A673 (cell line): ENCODE measurements around the gene ARHGAP15. TPM values are rescaled to one million over a fixed set of nuclear protein-coding genes. Genes with fewer than 3 reads are reported as not detected.

Source experiments
- BruUV-seq: library from RNA; stranded (reverse); fragments of 400-500 nt; replicated peaks from 2 replicates; lab custom pipeline; 2021; lab: Mats Ljungman, UMichigan
- CTCF ChIA-PET: fragments of 300-600 bp; sonication (Branson Sonifier 250); formaldehyde crosslinking; loops from one replicate; lab custom pipeline; 2022; ENCODE audit warnings: antibody characterized with exemption; lab: Charles Lee
- POLR2A ChIA-PET: fragments of 300-600 bp; sonication (Branson Sonifier 250); formaldehyde crosslinking; loops from one replicate; lab custom pipeline; 2022; ENCODE audit warnings: antibody characterized with exemption; ENCODE audit not compliant: low non-redundant PET; lab: Charles Lee
- DNase-seq: peaks from one replicate; pipeline ENCODE4 v3.0.0-alpha.2; 2015; ENCODE audit warnings: low spot score
- H3K27ac ChIP-seq: fragments of 200-600 bp; sonication (generic); 2 replicates; pipeline ENCODE4 v1.5.1; 2016; ENCODE audit warnings: mixed run types, low read depth, mild to moderate bottlenecking, mixed read lengths, antibody characterized with exemption, low read length; ENCODE audit not compliant: poor library complexity, severe bottlenecking
- H3K27me3 ChIP-seq: fragments of 200-600 bp; sonication (generic); replicated peaks from 2 replicates; pipeline ENCODE4 v1.6.1; 2017; ENCODE audit warnings: mixed run types, low read depth, mild to moderate bottlenecking, mixed read lengths, antibody characterized with exemption, low read length; ENCODE audit not compliant: insufficient read depth, poor library complexity
- H3K36me3 ChIP-seq: fragments of 200-600 bp; sonication (generic); 2 replicates; pipeline ENCODE4 v1.6.1; 2016; ENCODE audit warnings: mixed run types, mild to moderate bottlenecking, mixed read lengths, antibody characterized with exemption, low read length; ENCODE audit not compliant: insufficient read depth, poor library complexity, severe bottlenecking
- H3K4me1 ChIP-seq: fragments of 200-600 bp; sonication (generic); 2 replicates; pipeline ENCODE4 v1.6.1; 2017; ENCODE audit warnings: mixed run types, mild to moderate bottlenecking, mixed read lengths, antibody characterized with exemption, low read length; ENCODE audit not compliant: insufficient read depth, poor library complexity, severe bottlenecking
- H3K4me3 ChIP-seq: fragments of 200-600 bp; sonication (generic); 2 replicates; pipeline ENCODE4 v1.5.1; 2016; ENCODE audit warnings: low read depth, mixed run types, mild to moderate bottlenecking, mixed read lengths, low read length; ENCODE audit not compliant: poor library complexity, severe bottlenecking
- H3K9me3 ChIP-seq: fragments of 200-600 bp; sonication (generic); 2 replicates; pipeline ENCODE4 v1.6.1; 2016; ENCODE audit warnings: mixed run types, low read depth, mild to moderate bottlenecking, mixed read lengths, antibody characterized with exemption, low read length; ENCODE audit not compliant: poor library complexity, severe bottlenecking
- EZH2 ChIP-seq: fragments of 200-600 bp; sonication (generic); IDR thresholded peaks from 2 replicates; pipeline ENCODE4 v1.6.1; 2017; ENCODE audit warnings: borderline replicate concordance, low read depth, mild to moderate bottlenecking, mixed read lengths, antibody characterized with exemption, low read length; ENCODE audit not compliant: poor library complexity, severe bottlenecking
- intact Hi-C: fragments of 100-400 bp; cut with micrococcal nuclease; formaldehyde crosslinking; loops from one replicate; pipeline ENCODE4 v1.10.0; 2022; ENCODE audit not compliant: unreplicated experiment
- total RNA-seq: library from RNA; stranded (reverse); gene quantifications from 2 replicates; pipeline ENCODE4 v1.2.3, GENCODE V29; 2021
- TF ChIP-seq, protein P1 (sequence below): fragments of 300-800, 200-600 bp; sonication (generic); conservative IDR thresholded peaks from 2 replicates; pipeline ENCODE4 v1.5.1; 2017; ENCODE audit warnings: low read depth, mild to moderate bottlenecking, antibody characterized with exemption, low read length, moderate library complexity, mixed read lengths

ARHGAP15 gene
- total RNA-seq, 1 experiment from 2014 or later: not detected

DNA sequence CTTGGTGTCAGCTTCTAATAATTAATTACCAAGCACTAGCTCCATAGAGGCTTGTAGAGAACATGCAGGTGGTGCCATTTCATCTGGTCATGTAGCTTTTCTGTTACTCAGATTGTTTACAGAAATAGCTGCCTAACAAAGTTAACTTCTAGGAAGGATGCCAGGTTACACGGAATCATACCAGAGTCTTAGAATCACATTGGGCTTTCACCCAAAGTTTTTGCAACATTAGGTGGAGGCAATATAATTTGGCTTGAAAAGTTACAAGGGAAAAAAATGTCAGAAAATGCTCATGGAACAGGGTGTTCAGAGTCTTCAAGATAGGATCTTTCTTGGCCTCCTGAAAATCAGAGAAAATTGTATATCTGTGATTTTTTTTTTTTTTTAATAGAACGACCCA, 135.6 kb downstream of the ARHGAP15 start:
- DNase-seq: no peak
- Histone ChIP-seq H3K4me3 (no peak overlapping the region), H3K36me3 (no peaks in the 10 kb centered on the region), H3K9me3 (no peaks in the 10 kb centered on the region), H3K27ac (no peak overlapping the region), H3K4me1 (peaks cover 9% of the 10 kb centered on the region), H3K27me3 (no peaks in the 10 kb centered on the region)
- intact Hi-C loops: no loop called here
- no TSS peak for BruUV-seq
- POLR2A ChIA-PET: no interaction called here
- TF ChIP-seq EZH2: no peak
- TF ChIP-seq, protein P1, sequence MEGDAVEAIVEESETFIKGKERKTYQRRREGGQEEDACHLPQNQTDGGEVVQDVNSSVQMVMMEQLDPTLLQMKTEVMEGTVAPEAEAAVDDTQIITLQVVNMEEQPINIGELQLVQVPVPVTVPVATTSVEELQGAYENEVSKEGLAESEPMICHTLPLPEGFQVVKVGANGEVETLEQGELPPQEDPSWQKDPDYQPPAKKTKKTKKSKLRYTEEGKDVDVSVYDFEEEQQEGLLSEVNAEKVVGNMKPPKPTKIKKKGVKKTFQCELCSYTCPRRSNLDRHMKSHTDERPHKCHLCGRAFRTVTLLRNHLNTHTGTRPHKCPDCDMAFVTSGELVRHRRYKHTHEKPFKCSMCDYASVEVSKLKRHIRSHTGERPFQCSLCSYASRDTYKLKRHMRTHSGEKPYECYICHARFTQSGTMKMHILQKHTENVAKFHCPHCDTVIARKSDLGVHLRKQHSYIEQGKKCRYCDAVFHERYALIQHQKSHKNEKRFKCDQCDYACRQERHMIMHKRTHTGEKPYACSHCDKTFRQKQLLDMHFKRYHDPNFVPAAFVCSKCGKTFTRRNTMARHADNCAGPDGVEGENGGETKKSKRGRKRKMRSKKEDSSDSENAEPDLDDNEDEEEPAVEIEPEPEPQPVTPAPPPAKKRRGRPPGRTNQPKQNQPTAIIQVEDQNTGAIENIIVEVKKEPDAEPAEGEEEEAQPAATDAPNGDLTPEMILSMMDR: no peak
- CTCF ChIA-PET: no interaction called here

DNA sequence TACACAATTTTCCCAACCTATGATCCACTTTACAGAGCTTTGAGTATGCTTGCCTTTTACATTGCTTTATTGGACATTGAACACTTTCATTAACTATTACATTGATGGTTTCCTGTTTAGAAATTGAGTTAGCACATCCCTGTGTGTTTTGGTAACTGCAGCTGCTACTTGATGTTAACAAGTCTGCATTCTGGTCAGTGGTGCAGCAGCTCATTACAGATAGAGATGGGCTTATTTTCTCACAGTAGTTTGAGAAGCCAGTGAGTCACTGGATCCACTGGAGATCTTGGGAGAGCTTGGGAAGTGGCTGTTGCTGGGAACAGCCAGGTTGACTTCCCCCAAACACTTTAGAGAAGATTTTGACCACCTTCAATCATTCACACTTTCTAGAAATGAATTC, 150.5 kb downstream of the ARHGAP15 start:
- H3K9me3 ChIP-seq: no peaks in the 10 kb centered on the region
- no peak overlapping the region for H3K27ac ChIP-seq
- BruUV-seq: no TSS peak
- ChIA-PET POLR2A (no interaction called here), CTCF (interaction anchor here (0.7 kb wide), 1 partner anchor 1071 kb away, joined by 3 read pairs; no protein-coding TSS in a partner anchor)
- TF ChIP-seq, protein P1: no peak
- TF ChIP-seq EZH2: no peak
- no peaks in the 10 kb centered on the region for H3K4me1 ChIP-seq
- no peak overlapping the region for H3K4me3 ChIP-seq
- no peaks in the 10 kb centered on the region for H3K36me3 ChIP-seq
- intact Hi-C loops: no loop called here
- DNase-seq: no peak
- H3K27me3 ChIP-seq: no peaks in the 10 kb centered on the region

DNA sequence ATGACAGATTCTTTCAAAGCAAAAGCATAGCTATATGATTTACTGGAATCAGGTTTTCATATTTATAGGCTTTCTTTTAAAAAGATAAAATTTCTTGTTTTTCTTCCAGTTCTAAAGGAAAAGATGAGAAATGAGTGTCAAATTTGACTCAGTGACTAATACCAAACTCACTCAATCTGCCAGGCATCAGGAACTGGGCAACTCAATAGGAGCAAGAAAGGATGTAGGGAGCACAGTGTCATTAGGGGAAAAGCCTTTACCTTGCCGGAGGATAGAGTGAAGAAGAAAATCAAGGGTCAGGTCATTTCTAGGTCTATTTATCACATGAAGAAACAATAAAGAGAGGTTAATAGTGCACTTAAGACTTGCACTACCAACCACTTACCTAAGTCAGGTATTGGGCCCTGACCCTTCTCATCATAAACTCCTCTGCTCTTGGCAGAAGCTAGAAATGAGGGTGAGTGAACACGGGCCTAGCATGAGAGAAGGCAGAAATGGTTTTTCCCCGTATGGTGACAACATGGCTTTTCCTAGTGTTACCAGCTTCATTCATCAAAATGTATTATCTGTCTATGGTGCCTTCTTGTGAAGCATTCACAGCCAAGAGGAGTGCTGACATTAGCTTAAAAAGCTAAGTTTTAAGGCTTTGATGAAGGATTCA, 151.0 kb downstream of the ARHGAP15 start:
- H3K9me3 ChIP-seq: no peaks in the 10 kb centered on the region
- no peak overlapping the region for H3K4me3 ChIP-seq
- DNase-seq: no peak
- no peaks in the 10 kb centered on the region for H3K27me3 ChIP-seq
- H3K27ac ChIP-seq: no peak overlapping the region
- H3K4me1 ChIP-seq: no peaks in the 10 kb centered on the region
- H3K36me3 ChIP-seq: no peaks in the 10 kb centered on the region
- BruUV-seq: no TSS peak
- intact Hi-C loops: no loop called here
- ChIA-PET POLR2A (no interaction called here), CTCF (interaction anchor here (0.7 kb wide), 1 partner anchor 1072 kb away, joined by 3 read pairs; no protein-coding TSS in a partner anchor)
- TF ChIP-seq, protein P1: no peak
- no peak for TF ChIP-seq EZH2
